Breast epithelium (tissue), 4 donors: ENCODE measurements around the gene ACOT2. TPM values are rescaled to one million over a fixed set of nuclear protein-coding genes. Genes with fewer than 3 reads are reported as not detected.
"Not testable (repeated sequence)": the region's sequence is repeated elsewhere in the genome, so short reads cannot be mapped to it uniquely, and the experiment has no call there.

ENCODE experiments used
- DNase-seq, 2 donors: peaks; one replicate each; pipeline ENCODE4 v3.0.0-alpha.2; 2019; ENCODE audit warnings: low spot score in 2 of 2
- H3K27ac ChIP-seq, 2 donors: fragments of 200-600 bp; sonication (generic) in 1 of 2; one replicate each; pipeline ENCODE4 v1.5.1; 2016 to 2019; ENCODE audit warnings: mild to moderate bottlenecking in 1 of 2
- H3K27me3 ChIP-seq, 2 donors: fragments of 200-600 bp; sonication (generic) in 1 of 2; one replicate each; pipeline versions ENCODE4 v1.5.1 to v1.6.0; 2017 to 2019; ENCODE audit warnings: control low read depth in 1 of 2, mild to moderate bottlenecking in 1 of 2
- H3K36me3 ChIP-seq: fragments of 200-600 bp; one replicate; pipeline ENCODE4 v1.5.1; 2019
- H3K4me1 ChIP-seq, 2 donors: fragments of 200-600 bp; sonication (generic); one replicate each; pipeline ENCODE4 v1.5.1; 2016 to 2019; ENCODE audit warnings: control low read depth in 1 of 2
- H3K4me3 ChIP-seq, 3 donors: fragments of 200-600 bp; sonication (generic); 1 replicate in 2 of 3; 2 replicates in 1 of 3; pipeline ENCODE4 v1.5.1; 2016 to 2019; ENCODE audit warnings: mild to moderate bottlenecking in 3 of 3, moderate library complexity in 2 of 3
- H3K9me3 ChIP-seq, 2 donors: fragments of 200-600 bp; sonication (generic) in 1 of 2; one replicate each; pipeline ENCODE4 v1.5.1; 2016 to 2019; ENCODE audit warnings: control low read depth in 1 of 2
- POLR2A ChIP-seq: fragments of 450-650 bp; IDR thresholded peaks from one replicate; pipeline ENCODE4 v1.6.1; 2016; ENCODE audit warnings: antibody characterized with exemption, mild to moderate bottlenecking, moderate library complexity
- POLR2AphosphoS5 ChIP-seq, 3 donors: sonication (generic); formaldehyde crosslinking; IDR thresholded peaks; one replicate each; pipeline ENCODE4 v1.6.1; 2017; ENCODE audit warnings: antibody characterized with exemption in 3 of 3
- intact Hi-C: fragments of 100-400 bp; cut with DNase I; formaldehyde crosslinking; loops from one replicate; pipeline ENCODE4 v1.15.1; 2023; ENCODE audit warnings: low total_unique reads
- total RNA-seq, 3 donors: library from RNA; depleted of rRNA; stranded (reverse); fragments of >200 nt; gene quantifications; one replicate each; pipeline ENCODE4 v1.1.0, GENCODE V29; 2016
- TF ChIP-seq, protein P1 (sequence below), 3 donors: fragments of 450-650 bp; IDR thresholded peaks; one replicate each; pipeline ENCODE4 v1.5.1; 2016 to 2017; ENCODE audit warnings: antibody characterized with exemption in 3 of 3, mild to moderate bottlenecking in 3 of 3, moderate library complexity in 3 of 3

ACOT2 gene, protein sequence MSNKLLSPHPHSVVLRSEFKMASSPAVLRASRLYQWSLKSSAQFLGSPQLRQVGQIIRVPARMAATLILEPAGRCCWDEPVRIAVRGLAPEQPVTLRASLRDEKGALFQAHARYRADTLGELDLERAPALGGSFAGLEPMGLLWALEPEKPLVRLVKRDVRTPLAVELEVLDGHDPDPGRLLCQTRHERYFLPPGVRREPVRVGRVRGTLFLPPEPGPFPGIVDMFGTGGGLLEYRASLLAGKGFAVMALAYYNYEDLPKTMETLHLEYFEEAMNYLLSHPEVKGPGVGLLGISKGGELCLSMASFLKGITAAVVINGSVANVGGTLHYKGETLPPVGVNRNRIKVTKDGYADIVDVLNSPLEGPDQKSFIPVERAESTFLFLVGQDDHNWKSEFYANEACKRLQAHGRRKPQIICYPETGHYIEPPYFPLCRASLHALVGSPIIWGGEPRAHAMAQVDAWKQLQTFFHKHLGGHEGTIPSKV
- 10 to 100 TPM; 44.0 to 70.1 (median 45.8) TPM for total RNA-seq

DNA sequence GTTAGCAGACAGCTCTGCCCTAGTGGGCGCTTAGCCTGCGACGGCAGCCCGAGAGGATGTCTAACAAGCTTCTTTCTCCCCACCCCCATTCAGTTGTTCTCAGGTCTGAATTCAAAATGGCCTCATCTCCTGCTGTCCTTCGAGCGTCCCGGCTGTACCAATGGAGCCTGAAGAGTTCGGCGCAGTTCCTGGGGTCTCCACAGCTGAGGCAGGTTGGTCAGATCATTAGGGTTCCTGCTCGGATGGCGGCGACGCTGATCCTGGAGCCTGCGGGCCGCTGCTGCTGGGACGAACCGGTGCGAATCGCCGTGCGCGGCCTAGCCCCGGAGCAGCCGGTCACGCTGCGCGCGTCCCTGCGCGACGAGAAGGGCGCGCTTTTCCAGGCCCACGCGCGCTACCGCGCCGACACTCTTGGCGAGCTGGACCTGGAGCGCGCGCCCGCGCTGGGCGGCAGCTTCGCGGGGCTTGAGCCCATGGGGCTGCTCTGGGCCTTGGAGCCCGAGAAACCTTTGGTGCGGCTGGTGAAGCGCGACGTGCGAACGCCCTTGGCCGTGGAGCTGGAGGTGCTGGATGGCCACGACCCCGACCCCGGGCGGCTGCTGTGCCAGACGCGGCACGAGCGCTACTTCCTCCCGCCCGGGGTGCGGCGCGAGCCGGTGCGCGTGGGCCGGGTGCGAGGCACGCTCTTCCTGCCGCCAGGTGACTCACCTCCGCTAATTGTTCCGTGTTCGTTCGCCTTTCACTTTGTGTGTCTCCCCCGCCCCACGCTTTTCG, at the start of gene ACOT2:
TSS of gene ACOT2 (plus strand) at position 29 of the 774 bp plus-strand sequence. CDS start at position 57, 28 bp downstream.
- H3K36me3 ChIP-seq, H3K9me3 ChIP-seq, H3K4me1 ChIP-seq, intact Hi-C loops, H3K27me3 ChIP-seq: not testable (repeated sequence)
- Histone ChIP-seq H3K27ac (peak within 1 kb of the TSS; percentile 91 to 98), H3K4me3 (peak within 1 kb of the TSS; percentile 47 to 83 (median 69))
- TF ChIP-seq POLR2AphosphoS5 (IDR thresholded peaks at IDR 0.05), result peak; percentile 62 to 72 (median 70)
- TF ChIP-seq, protein P1, sequence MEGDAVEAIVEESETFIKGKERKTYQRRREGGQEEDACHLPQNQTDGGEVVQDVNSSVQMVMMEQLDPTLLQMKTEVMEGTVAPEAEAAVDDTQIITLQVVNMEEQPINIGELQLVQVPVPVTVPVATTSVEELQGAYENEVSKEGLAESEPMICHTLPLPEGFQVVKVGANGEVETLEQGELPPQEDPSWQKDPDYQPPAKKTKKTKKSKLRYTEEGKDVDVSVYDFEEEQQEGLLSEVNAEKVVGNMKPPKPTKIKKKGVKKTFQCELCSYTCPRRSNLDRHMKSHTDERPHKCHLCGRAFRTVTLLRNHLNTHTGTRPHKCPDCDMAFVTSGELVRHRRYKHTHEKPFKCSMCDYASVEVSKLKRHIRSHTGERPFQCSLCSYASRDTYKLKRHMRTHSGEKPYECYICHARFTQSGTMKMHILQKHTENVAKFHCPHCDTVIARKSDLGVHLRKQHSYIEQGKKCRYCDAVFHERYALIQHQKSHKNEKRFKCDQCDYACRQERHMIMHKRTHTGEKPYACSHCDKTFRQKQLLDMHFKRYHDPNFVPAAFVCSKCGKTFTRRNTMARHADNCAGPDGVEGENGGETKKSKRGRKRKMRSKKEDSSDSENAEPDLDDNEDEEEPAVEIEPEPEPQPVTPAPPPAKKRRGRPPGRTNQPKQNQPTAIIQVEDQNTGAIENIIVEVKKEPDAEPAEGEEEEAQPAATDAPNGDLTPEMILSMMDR (IDR thresholded peaks at IDR 0.05), result peak in 1 of 3 donors; percentile 36
- peak; percentile 38 for TF ChIP-seq POLR2A
- DNase-seq, result peak; percentile 71 to 80

DNA sequence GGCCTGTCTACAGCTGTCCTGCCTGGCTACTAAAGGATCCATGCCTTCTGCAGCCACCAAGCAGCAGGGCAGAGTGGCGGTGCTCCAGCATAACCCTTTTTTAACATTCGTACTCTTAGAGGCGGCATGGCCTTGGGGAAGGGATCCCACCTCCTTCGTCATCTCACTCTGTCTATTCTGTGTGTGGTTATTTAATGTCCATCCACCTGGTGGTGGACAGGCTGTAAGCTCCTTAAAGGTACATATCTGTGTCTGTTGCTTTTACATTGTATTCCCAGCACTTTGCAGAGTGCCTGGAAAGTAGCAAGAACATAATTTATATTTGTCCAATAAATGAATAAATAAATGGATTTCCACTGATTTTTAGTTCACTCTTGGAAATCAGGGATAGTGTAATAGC, 47.8 kb upstream of the ACOT2 start:
- Histone ChIP-seq H3K4me1 (no peaks in the 10 kb centered on the region), H3K36me3 (no peaks in the 10 kb centered on the region), H3K9me3 (no peaks in the 10 kb centered on the region), H3K27ac (no peak overlapping the region), H3K4me3 (no peak overlapping the region), H3K27me3 (no peaks in the 10 kb centered on the region)
- TF ChIP-seq POLR2AphosphoS5 (IDR thresholded peaks at IDR 0.05) (no peak), POLR2A (no peak)
- TF ChIP-seq, protein P1 (IDR thresholded peaks at IDR 0.05), result no peak
- intact Hi-C loops, result no loop called here
- DNase-seq, result no peak

DNA sequence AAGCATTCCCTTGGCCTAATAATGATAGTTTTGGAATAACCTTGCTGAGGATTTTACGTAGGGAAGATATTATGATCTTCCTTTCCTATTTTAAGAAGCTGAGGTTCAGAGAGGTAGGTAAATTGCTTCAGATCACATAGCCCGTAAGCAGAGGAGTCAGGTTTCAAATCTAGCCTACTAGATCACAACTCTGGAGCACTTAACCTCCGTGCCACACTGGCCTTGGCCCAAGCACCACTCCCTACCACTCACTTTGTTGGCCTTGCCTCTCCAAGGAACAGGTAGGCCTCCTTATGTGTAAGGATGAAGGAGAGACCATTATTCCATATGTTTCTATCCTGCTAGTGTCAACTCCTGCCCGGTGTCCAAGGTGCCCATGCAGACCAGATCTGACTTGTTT, 44.5 kb upstream of the ACOT2 start:
- Histone ChIP-seq H3K4me3 (no peak overlapping the region), H3K4me1 (no peaks in the 10 kb centered on the region), H3K27me3 (no peaks in the 10 kb centered on the region), H3K36me3 (no peaks in the 10 kb centered on the region), H3K9me3 (no peaks in the 10 kb centered on the region), H3K27ac (no peak overlapping the region)
- no peak for DNase-seq
- TF ChIP-seq, protein P1 (IDR thresholded peaks at IDR 0.05), result no peak
- TF ChIP-seq POLR2AphosphoS5 (IDR thresholded peaks at IDR 0.05) (no peak), POLR2A (no peak)
- intact Hi-C loops, result no loop called here

DNA sequence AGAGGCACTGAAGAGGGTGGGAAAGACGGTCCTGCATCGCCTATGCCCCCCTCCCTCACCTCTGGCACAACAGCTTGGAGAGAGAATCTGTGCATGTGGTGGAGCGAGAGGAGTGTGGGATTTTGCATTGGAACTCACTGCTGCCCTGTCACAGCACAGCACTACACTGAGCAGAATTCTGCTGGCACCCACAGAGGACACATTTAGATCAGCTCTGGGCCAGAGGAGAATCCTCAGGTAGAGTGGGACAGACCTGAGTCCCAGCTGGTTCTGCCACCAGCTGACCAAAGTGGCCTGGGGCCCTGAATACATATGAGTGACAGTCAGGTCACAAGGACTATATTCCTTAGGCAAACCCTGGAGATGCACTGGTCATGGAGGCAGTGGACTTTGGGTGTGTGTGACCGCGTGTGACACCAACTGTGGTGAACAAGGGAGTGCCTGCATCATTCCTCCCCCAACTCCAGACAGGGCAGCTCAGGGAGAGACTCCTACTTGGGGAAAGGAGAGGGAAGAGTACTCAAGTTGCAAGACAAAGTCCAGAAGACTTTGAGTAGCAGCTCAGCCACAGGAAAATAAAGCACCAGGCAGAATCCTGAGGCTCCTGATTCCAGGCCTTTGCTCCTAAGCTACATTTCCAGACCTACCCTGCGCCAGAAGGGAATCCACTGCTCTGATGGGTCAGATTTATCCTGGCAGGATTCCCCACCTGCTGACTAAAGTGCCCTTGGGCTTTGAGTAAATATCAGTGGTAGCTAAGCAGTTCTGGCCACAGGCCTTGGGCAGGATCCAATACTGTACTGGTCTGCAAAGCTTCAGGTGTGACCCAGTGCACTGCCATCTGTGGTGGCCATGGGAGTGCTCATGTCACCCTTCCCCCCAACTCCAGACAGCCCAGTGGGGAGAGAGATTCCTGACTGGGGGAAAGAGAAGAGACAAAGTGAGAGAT, 42.7 kb upstream of the ACOT2 start:
- H3K4me1 ChIP-seq, result no peaks in the 10 kb centered on the region
- intact Hi-C loops, result no loop called here
- peak; percentile 59 to 80 for DNase-seq
- peak overlapping the region in 1 of 2 donors; percentile 68 for H3K27ac ChIP-seq
- H3K9me3 ChIP-seq, result no peaks in the 10 kb centered on the region
- TF ChIP-seq POLR2AphosphoS5 (IDR thresholded peaks at IDR 0.05), result peak in 1 of 3 donors; percentile 50
- no peak for TF ChIP-seq POLR2A
- TF ChIP-seq, protein P1 (IDR thresholded peaks at IDR 0.05), result no peak
- no peaks in the 10 kb centered on the region for H3K36me3 ChIP-seq
- H3K4me3 ChIP-seq, result no peak overlapping the region
- no peaks in the 10 kb centered on the region for H3K27me3 ChIP-seq

DNA sequence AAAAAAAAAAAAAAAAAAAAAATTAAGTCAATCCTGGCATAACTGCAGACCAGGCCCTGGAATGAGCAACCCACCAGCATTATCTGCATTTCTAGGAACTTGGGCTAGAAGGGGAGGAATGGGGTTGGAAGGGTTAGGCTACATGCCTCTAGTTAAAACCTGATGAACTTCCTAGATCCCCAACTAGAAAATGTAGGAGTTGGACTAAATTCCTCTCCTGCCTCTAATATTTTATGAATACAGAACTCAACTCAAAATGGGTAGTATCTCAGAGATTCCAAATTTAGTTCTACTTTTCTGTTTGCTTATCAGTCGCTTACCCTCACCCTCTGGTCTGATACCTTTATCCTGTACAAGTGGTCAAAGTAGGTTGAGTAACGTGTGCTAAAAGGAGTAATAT, 39.7 kb upstream of the ACOT2 start:
- H3K4me3 ChIP-seq, H3K27ac ChIP-seq, intact Hi-C loops, H3K27me3 ChIP-seq, H3K4me1 ChIP-seq, DNase-seq, H3K9me3 ChIP-seq, H3K36me3 ChIP-seq: not testable (repeated sequence)

DNA sequence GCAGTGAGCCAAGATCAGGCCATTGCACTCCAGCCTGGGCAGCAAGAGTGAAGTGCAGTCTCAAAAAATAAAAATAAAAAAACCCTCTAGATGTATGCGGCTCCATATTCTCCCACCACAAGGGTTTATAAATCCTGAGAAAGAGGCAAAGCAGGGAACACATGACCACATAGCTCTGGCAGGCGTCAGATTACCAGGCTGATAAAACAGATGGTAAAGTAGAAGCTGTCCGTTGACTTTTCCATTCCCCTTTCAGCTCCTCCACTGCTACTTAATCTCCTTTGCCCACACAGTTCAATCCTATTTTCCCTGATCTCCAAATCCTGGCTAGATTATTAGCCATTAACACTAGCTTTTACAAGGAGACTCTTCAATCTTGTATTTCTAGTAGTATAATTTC, 37.0 kb upstream of the ACOT2 start:
- intact Hi-C loops, DNase-seq, H3K27ac ChIP-seq, H3K4me3 ChIP-seq, H3K4me1 ChIP-seq, H3K27me3 ChIP-seq, H3K9me3 ChIP-seq, H3K36me3 ChIP-seq: not testable (repeated sequence)

DNA sequence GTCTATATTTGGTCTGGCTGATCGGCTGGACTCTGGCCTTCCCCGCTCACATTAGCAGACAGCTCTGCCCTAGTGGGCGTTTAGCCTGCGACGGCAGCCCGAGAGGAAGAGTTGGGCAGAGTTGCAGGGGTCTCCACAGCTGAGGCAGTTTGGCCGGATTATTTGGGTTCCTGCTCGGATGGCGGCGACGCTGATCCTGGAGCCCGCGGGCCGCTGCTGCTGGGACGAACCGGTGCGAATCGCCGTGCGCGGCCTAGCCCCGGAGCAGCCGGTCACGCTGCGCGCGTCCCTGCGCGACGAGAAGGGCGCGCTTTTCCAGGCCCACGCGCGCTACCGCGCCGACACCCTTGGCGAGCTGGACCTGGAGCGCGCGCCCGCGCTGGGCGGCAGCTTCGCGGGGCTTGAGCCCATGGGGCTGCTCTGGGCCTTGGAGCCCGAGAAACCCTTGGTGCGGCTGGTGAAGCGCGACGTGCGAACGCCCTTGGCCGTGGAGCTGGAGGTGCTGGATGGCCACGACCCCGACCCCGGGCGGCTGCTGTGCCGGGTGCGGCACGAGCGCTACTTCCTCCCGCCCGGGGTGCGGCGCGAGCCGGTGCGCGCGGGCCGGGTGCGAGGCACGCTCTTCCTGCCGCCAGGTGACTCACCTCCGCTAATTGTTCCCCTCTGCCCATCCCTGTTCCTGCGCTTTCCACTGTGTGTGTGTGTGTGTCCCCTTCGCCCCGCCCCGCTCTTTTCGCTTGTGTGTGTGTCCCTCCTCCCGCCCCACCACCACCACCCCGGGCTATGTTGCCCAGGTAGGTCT, 31.6 kb upstream of the ACOT2 start:
- peak overlapping the region in 1 of 2 donors; percentile 94 for H3K27ac ChIP-seq
- H3K36me3 ChIP-seq, H3K27me3 ChIP-seq, intact Hi-C loops, H3K4me1 ChIP-seq, H3K9me3 ChIP-seq: not testable (repeated sequence)
- peak in 1 of 2 donors; percentile 69 for DNase-seq
- H3K4me3 ChIP-seq, result peak overlapping the region in 2 of 3 donors; percentile 33 to 70
